NCI-H1092 treated with DMSO at 0.1 percent for 48 hours (cell line): ENCODE measurements around the gene TSPAN3.
A peak's percentile ranks its signal among the peaks of the same experiment; 100 is the strongest.

Experiments used
- DNase-seq: peaks from one replicate; lab custom pipeline; 2025; lab: John Stamatoyannopoulos, UW

Gene TSPAN3

GRCh38 chr15:77070495-77071304 lies at the start of gene TSPAN3:
TSPAN3 (minus strand) TSS chr15:77071109; CDS start chr15:77070954, 155 bp downstream.
- DNase-seq = peak; percentile 84

GRCh38 chr15:77120576-77120975 lies 49.7 kb upstream of the TSPAN3 start:
- no peak for DNase-seq

- DNase-seq = no peak
These were observed 48.5 kb upstream of the TSPAN3 start for GRCh38 chr15:77119446-77119845.

GRCh38 chr15:77118882-77119321 lies 48.0 kb upstream of the TSPAN3 start:
- peak; percentile 39 for DNase-seq

- no peak for DNase-seq
These were observed 44.3 kb upstream of the TSPAN3 start for GRCh38 chr15:77115179-77115578.

- DNase-seq = no peak
These were observed 42.1 kb upstream of the TSPAN3 start for GRCh38 chr15:77112838-77113504.

GRCh38 chr15:77111789-77112188 lies 40.9 kb upstream of the TSPAN3 start:
- DNase-seq = no peak

- peak; percentile 25 for DNase-seq
These were observed 36.8 kb upstream of the TSPAN3 start for GRCh38 chr15:77107531-77108355.

GRCh38 chr15:77107068-77107467 lies 36.2 kb upstream of the TSPAN3 start:
- DNase-seq = no peak

- DNase-seq = no peak
These were observed 33.2 kb upstream of the TSPAN3 start for GRCh38 chr15:77104155-77104554.

GRCh38 chr15:77099741-77100463 lies 29.0 kb upstream of the TSPAN3 start:
- DNase-seq = no peak

- DNase-seq = no peak
These were observed 27.7 kb upstream of the TSPAN3 start for GRCh38 chr15:77098572-77098971.

- DNase-seq = no peak
These were observed 27.0 kb upstream of the TSPAN3 start for GRCh38 chr15:77097921-77098320.

GRCh38 chr15:77097248-77097721 lies 26.4 kb upstream of the TSPAN3 start:
- DNase-seq = no peak

GRCh38 chr15:77096541-77096940 lies 25.6 kb upstream of the TSPAN3 start:
- DNase-seq = no peak

- no peak for DNase-seq
These were observed 25.2 kb upstream of the TSPAN3 start for GRCh38 chr15:77096138-77096537.

- DNase-seq = no peak
These were observed 23.6 kb upstream of the TSPAN3 start for GRCh38 chr15:77094397-77095030.

GRCh38 chr15:77093436-77093835 lies 22.5 kb upstream of the TSPAN3 start:
- DNase-seq = no peak

- DNase-seq = no peak
These were observed 20.2 kb upstream of the TSPAN3 start for GRCh38 chr15:77091097-77091496.

- DNase-seq = no peak
These were observed 16.3 kb upstream of the TSPAN3 start for GRCh38 chr15:77087213-77087612.

GRCh38 chr15:77085297-77085696 lies 14.4 kb upstream of the TSPAN3 start:
- DNase-seq = no peak
